OCI-LY1 (cell line): ENCODE results near the gene MBTD1.

ENCODE experiments used
- H2AFZ ChIP-seq: fragments of 200-600 bp; sonication (generic), shearing (Covaris generic); 2 replicates; pipeline ENCODE4 v1.6.0; 2014; ENCODE audit warnings: antibody characterized with exemption, mild to moderate bottlenecking, low read length
- H3F3A ChIP-seq: fragments of 200-600 bp; sonication (generic), shearing (Covaris generic); 2 replicates; pipeline ENCODE4 v1.6.0; 2014; ENCODE audit warnings: mild to moderate bottlenecking, antibody characterized with exemption, low read length, moderate library complexity; ENCODE audit not compliant: insufficient read depth
- H3K27ac ChIP-seq: fragments of 200-600 bp; sonication (generic); 2 replicates; pipeline ENCODE4 v1.5.1; 2014; ENCODE audit warnings: low read length, mixed run types, mild to moderate bottlenecking, low read depth; ENCODE audit not compliant: poor library complexity, severe bottlenecking
- H3K27me3 ChIP-seq: fragments of 200-600 bp; sonication (generic); 2 replicates; pipeline ENCODE4 v1.6.0; 2014; ENCODE audit warnings: antibody characterized with exemption, mild to moderate bottlenecking, low read length, moderate library complexity; ENCODE audit not compliant: insufficient read depth
- H3K36me3 ChIP-seq: fragments of 200-600 bp; sonication (generic); 2 replicates; pipeline ENCODE4 v1.6.1; 2014; ENCODE audit warnings: mild to moderate bottlenecking, antibody characterized with exemption, low read length, moderate library complexity, mixed read lengths; ENCODE audit not compliant: insufficient read depth
- H3K4me1 ChIP-seq: fragments of 200-600 bp; sonication (generic); 2 replicates; pipeline ENCODE4 v1.5.1; 2014; ENCODE audit warnings: mild to moderate bottlenecking, low read length, moderate library complexity; ENCODE audit not compliant: insufficient read depth, severe bottlenecking
- H3K4me2 ChIP-seq: fragments of 200-600 bp; sonication (generic), shearing (Covaris generic); 2 replicates; pipeline ENCODE4 v1.6.1; 2014; ENCODE audit warnings: low read length
- H3K4me3 ChIP-seq: fragments of 200-600 bp; sonication (generic); 2 replicates; pipeline ENCODE4 v1.5.1; 2014; ENCODE audit warnings: low read length, low read depth, mild to moderate bottlenecking, mixed read lengths; ENCODE audit not compliant: poor library complexity, severe bottlenecking
- H3K79me2 ChIP-seq: fragments of 200-600 bp; shearing (Covaris generic); 2 replicates; pipeline ENCODE4 v1.6.1; 2016; ENCODE audit warnings: mixed run types, low read length, mixed read lengths; ENCODE audit not compliant: insufficient read depth
- H3K9ac ChIP-seq: fragments of 200-600 bp; sonication (generic), shearing (Covaris generic); 2 replicates; pipeline ENCODE4 v1.6.1; 2014; ENCODE audit warnings: mild to moderate bottlenecking, low read length, mixed read lengths
- H3K9me2 ChIP-seq: fragments of 200-600 bp; sonication (generic), shearing (Covaris generic); 2 replicates; pipeline ENCODE4 v1.6.1; 2014; ENCODE audit warnings: low read depth, mild to moderate bottlenecking, low read length, mixed read lengths
- H3K9me3 ChIP-seq: fragments of 200-600 bp; shearing (Covaris generic); 2 replicates; pipeline ENCODE4 v1.6.1; 2014; ENCODE audit warnings: low read length, mixed read lengths
- H4K20me1 ChIP-seq: fragments of 200-600 bp; sonication (generic), shearing (Covaris generic); 2 replicates; pipeline ENCODE4 v1.6.0; 2016; ENCODE audit warnings: mild to moderate bottlenecking, low read length; ENCODE audit not compliant: insufficient read depth
- EZH2 ChIP-seq: fragments of 200-600 bp; sonication (generic), shearing (Covaris generic); IDR thresholded peaks from 2 replicates; pipeline ENCODE4 v1.8.0; 2017; ENCODE audit warnings: borderline replicate concordance, mixed run types, mild to moderate bottlenecking, antibody characterized with exemption, low read length, moderate library complexity, mixed read lengths
- TF ChIP-seq, protein P1 (sequence below): fragments of 200-600 bp; sonication (generic), shearing (Covaris generic); IDR thresholded peaks from 2 replicates; pipeline ENCODE4 v1.5.1; 2017; ENCODE audit warnings: mild to moderate bottlenecking, antibody characterized with exemption, low read length, moderate library complexity, mixed read lengths

MBTD1 gene

DNA sequence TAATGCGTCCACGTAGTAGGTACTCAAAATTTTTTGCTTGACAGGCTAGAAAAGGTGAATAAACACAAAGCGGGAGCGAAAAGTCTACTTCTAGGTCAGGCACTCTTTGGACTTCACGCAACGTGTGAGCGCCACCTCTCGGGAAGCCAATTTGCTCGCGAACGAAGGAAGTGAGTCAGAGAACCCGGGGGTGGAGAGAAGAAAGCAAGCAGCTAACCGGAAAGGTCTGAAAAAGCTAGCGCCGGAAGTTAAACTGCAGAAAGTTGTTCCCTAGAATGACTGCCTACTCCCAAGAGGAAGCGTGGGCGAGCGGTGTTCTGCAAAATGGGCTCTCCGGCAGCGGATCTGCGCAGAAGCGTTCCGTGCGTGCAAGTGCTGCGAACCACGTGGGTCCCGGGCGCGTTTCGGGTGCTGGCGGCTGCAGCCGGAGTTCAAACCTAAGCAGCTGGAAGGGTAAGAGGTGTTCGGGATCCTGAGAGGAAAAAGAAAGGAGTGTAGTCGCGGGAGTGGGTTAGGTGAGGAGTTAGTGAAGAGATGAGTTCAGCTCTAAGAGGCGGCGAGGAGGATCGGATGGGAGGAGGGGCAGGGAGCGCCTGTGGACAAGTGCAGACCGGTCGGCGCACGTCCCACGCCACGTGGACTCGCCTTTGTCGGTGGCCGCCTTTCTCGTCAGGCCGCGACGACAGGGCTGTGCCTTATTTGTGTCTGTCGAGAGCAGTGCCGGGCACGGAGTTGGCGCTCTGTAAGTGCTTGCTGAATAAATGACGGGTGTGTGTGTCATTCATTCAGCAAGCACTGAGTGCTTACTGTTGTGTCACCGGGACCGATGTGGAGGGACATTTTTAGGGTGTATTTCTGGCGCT is 106.4 kb downstream of the MBTD1 start, which contains the start of gene NME1:
NME1 (plus strand) TSS at position 350 of the 863 bp plus-strand sequence. CDS start 2,096 bp downstream, outside the sequence.
- Histone ChIP-seq H3K4me2 (peak within 1 kb of the TSS; percentile 95), H3K9me3 (no peaks in the 10 kb centered on the region), H3K9me2 (no peaks in the 10 kb centered on the region), H3K4me1 (peaks cover 26% of the 10 kb centered on the region), H3F3A (no peaks in the 10 kb centered on the region), H4K20me1 (no peaks in the 10 kb centered on the region), H3K79me2 (peaks cover 37% of the 10 kb centered on the region), H3K36me3 (peaks cover 36% of the 10 kb centered on the region), H3K27me3 (no peaks in the 10 kb centered on the region), H3K9ac (peak within 1 kb of the TSS; percentile 87), H3K4me3 (peak within 1 kb of the TSS; percentile 73), H3K27ac (peak within 1 kb of the TSS; percentile 37), H2AFZ (no peak within 1 kb of the TSS)
- TF ChIP-seq, protein P1, sequence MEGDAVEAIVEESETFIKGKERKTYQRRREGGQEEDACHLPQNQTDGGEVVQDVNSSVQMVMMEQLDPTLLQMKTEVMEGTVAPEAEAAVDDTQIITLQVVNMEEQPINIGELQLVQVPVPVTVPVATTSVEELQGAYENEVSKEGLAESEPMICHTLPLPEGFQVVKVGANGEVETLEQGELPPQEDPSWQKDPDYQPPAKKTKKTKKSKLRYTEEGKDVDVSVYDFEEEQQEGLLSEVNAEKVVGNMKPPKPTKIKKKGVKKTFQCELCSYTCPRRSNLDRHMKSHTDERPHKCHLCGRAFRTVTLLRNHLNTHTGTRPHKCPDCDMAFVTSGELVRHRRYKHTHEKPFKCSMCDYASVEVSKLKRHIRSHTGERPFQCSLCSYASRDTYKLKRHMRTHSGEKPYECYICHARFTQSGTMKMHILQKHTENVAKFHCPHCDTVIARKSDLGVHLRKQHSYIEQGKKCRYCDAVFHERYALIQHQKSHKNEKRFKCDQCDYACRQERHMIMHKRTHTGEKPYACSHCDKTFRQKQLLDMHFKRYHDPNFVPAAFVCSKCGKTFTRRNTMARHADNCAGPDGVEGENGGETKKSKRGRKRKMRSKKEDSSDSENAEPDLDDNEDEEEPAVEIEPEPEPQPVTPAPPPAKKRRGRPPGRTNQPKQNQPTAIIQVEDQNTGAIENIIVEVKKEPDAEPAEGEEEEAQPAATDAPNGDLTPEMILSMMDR, result peak; percentile 92
- no peak for TF ChIP-seq EZH2

DNA sequence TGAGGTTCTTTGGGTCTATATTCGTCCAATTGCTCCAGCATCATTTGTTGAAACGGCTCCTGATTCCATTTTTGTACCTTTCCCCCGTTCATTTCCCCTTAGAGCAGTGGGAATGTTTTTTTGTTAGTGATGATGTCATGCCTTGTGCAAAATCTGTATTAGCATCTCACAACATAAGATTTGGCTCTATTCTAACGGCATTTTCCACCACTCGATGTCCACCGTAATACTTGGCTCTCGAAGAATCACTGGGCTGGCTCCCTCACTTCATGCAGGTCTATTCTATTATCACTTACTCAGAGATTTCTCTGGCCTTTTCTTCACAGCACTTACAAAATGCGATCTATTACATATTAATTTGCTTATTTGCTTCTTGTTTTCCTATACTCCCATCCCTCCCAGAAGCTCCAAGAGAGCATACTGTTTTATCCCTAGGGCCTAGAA is 107.1 kb downstream of the MBTD1 start:
- H3K27ac ChIP-seq, result peak overlapping the region; percentile 37
- TF ChIP-seq EZH2, result no peak
- TF ChIP-seq, protein P1, result no peak
- H3K4me3 ChIP-seq, result peak overlapping the region; percentile 39
- H4K20me1 ChIP-seq, result no peaks in the 10 kb centered on the region
- peaks cover 30% of the 10 kb centered on the region for H3K36me3 ChIP-seq
- H3K79me2 ChIP-seq, result peaks cover 36% of the 10 kb centered on the region
- no peaks in the 10 kb centered on the region for H3K27me3 ChIP-seq
- H3K4me2 ChIP-seq, result peak overlapping the region; percentile 56
- no peaks in the 10 kb centered on the region for H3F3A ChIP-seq
- no peaks in the 10 kb centered on the region for H3K9me3 ChIP-seq
- peaks cover 26% of the 10 kb centered on the region for H3K4me1 ChIP-seq
- H2AFZ ChIP-seq, result no peak overlapping the region
- H3K9ac ChIP-seq, result peak overlapping the region; percentile 40; the same call in 1 of the 2 replicates
- no peaks in the 10 kb centered on the region for H3K9me2 ChIP-seq

DNA sequence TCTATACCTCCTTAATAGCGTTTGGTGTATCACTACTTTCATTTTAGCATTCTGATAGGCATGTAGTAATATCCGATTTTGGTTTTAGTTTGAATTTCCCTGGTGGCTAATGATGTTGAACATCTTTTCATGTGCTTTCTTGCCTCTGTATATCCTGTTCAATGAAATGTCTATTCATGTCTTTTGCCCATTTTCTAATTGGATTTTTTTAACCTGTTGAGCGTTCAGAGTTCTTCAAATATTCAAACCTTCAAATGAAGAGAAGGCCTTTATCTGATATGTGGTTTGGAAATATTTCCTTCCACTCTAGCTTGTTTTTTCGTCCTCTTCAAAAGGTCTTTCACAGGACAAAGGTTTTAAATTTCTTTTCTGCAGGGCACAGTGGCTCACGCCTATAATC is 108.9 kb downstream of the MBTD1 start:
- Histone ChIP-seq H3K4me3 (no peak overlapping the region), H3K9ac (no peak overlapping the region), H3K27me3 (no peaks in the 10 kb centered on the region), H3F3A (no peaks in the 10 kb centered on the region), H3K79me2 (peaks cover 22% of the 10 kb centered on the region), H4K20me1 (no peaks in the 10 kb centered on the region), H2AFZ (peak overlapping the region; percentile 10; the same call in 1 of the 2 replicates), H3K4me2 (no peak overlapping the region), H3K9me3 (no peaks in the 10 kb centered on the region), H3K4me1 (peaks cover 26% of the 10 kb centered on the region), H3K27ac (no peak overlapping the region), H3K9me2 (no peaks in the 10 kb centered on the region), H3K36me3 (peaks cover 13% of the 10 kb centered on the region)
- no peak for TF ChIP-seq EZH2
- TF ChIP-seq, protein P1, result no peak
